HepG2 (cell line): ENCODE results near the gene RAPH1. TPM values are rescaled to one million over a fixed set of nuclear protein-coding genes. Genes with fewer than 3 reads are reported as not detected.

Experiments used
- FOXO1 ChIP-seq: sonication (generic); formaldehyde crosslinking; IDR thresholded peaks from 2 replicates; pipeline ENCODE4 v1.4.0; 2020; ENCODE audit warnings: missing genetic modification reagents
- FUBP1 ChIP-seq: sonication (generic); formaldehyde crosslinking; IDR thresholded peaks from 2 replicates; pipeline ENCODE4 v1.5.1; 2020; ENCODE audit warnings: missing genetic modification reagents, mild to moderate bottlenecking, borderline replicate concordance
- HOXA7 ChIP-seq: sonication (generic); formaldehyde crosslinking; IDR thresholded peaks from 2 replicates; pipeline ENCODE4 v1.8.1; 2022; ENCODE audit warnings: mild to moderate bottlenecking, missing genetic modification reagents, moderate library complexity
- PAX8 ChIP-seq: sonication (generic); formaldehyde crosslinking; IDR thresholded peaks from 2 replicates; pipeline ENCODE4 v1.8.0; 2022; ENCODE audit warnings: mild to moderate bottlenecking, missing genetic modification reagents, borderline replicate concordance
- POLR2G ChIP-seq: fragments of 200-400 bp; formaldehyde crosslinking; IDR thresholded peaks from 2 replicates; pipeline ENCODE4 v1.6.1; 2018; ENCODE audit warnings: mild to moderate bottlenecking, low read depth, low read length, moderate library complexity
- RBM39 ChIP-seq: fragments of 200-400 bp; formaldehyde crosslinking; IDR thresholded peaks from one replicate; pipeline ENCODE4 v1.6.1; 2018; ENCODE audit warnings: antibody characterized with exemption, mild to moderate bottlenecking, low read depth, low read length; ENCODE audit not compliant: poor library complexity, severe bottlenecking
- RXRB ChIP-seq: IDR thresholded peaks from 2 replicates; pipeline ENCODE4 v1.6.1; 2016; ENCODE audit warnings: borderline replicate concordance, missing genetic modification reagents, missing compliant biosample characterization
- TFDP1 ChIP-seq: IDR thresholded peaks from 2 replicates; pipeline ENCODE4 v1.6.1; 2016; ENCODE audit warnings: missing compliant biosample characterization, missing genetic modification reagents, borderline replicate concordance
- THAP11 ChIP-seq: IDR thresholded peaks from 2 replicates; pipeline ENCODE4 v1.6.1; 2016; ENCODE audit warnings: missing biosample characterization, missing genetic modification reagents
- ZFP90 ChIP-seq: sonication (generic); formaldehyde crosslinking; IDR thresholded peaks from 2 replicates; pipeline ENCODE4 v1.8.0; 2022; ENCODE audit warnings: missing genetic modification reagents, mild to moderate bottlenecking, inconsistent platforms, borderline replicate concordance
- ZHX2 ChIP-seq, 2 experiments: sonication (generic) in 1 of 2; formaldehyde crosslinking in 1 of 2; IDR thresholded peaks; 2 replicates each; pipeline versions ENCODE4 v1.6.1 to v1.9.0; 2014 to 2022; ENCODE audit warnings: antibody characterized with exemption in 1 of 2, borderline replicate concordance in 1 of 2, inconsistent platforms in 1 of 2, low read depth in 1 of 2, missing genetic modification reagents in 1 of 2
- ZNF138 ChIP-seq: sonication (generic); formaldehyde crosslinking; IDR thresholded peaks from 2 replicates; pipeline ENCODE4 v1.5.0; 2020; ENCODE audit warnings: mild to moderate bottlenecking, low read depth, missing genetic modification reagents
- polyA plus RNA-seq, 8 experiments: library from polyadenylated mRNA; depleted of rRNA in 3 of 8; stranded (reverse) in 7 of 8; unstranded in 1 of 8; fragments of >200 nt; fragmentation: Illumina TruSeq in 4 of 8; extraction: Trizol in 4 of 8; gene quantifications; 2 replicates each; pipeline versions ENCODE4 v1.2.1 to v1.2.3, GENCODE V29; 2011 to 2016; ENCODE audit warnings: low read depth in 4 of 8, missing spikeins in 1 of 8, mixed read lengths in 1 of 8; ENCODE audit not compliant: insufficient read depth in 1 of 8
- total RNA-seq, 5 experiments: library from RNA; depleted of rRNA; stranded (reverse); fragments of >200 nt; fragmentation: Illumina TruSeq; extraction: Trizol; gene quantifications; 2 replicates each; pipeline ENCODE4 v1.2.3, GENCODE V29; 2016; ENCODE audit warnings: low read depth in 1 of 5
- TF ChIP-seq, protein P1 (sequence below): sonication (generic); formaldehyde crosslinking; IDR thresholded peaks from 2 replicates; pipeline ENCODE4 v1.5.1; 2020; ENCODE audit warnings: missing genetic modification reagents, mild to moderate bottlenecking, borderline replicate concordance
- TF ChIP-seq, protein P2 (sequence below): sonication (generic); formaldehyde crosslinking; IDR thresholded peaks from 2 replicates; pipeline ENCODE4 v1.8.1; 2023; ENCODE audit warnings: mild to moderate bottlenecking, missing genetic modification reagents

RAPH1 gene
- total and polyA plus RNA-seq, 2 of the 13 experiments (the other 11 are each of a cell fraction or from before 2014, with no cell fraction given) = 5.3 to 6.7 TPM

- TF ChIP-seq FUBP1 (CRISPR knock-in tag) (no peak), ZHX2 (IDR thresholded peaks at IDR 0.05; ENCODE audit: low read depth) (no peak), ZHX2 (CRISPR knock-in tag; IDR thresholded peaks at IDR 0.05; ENCODE audit: borderline replicate concordance) (no peak), RXRB (CRISPR knock-in tag) (peak; percentile 34; the same call in 1 of the 2 replicates), PAX8 (CRISPR knock-in tag) (0 out of 2 replicates have a peak, but pooled peaks have one; percentile 31), HOXA7 (CRISPR knock-in tag) (no peak), TFDP1 (CRISPR knock-in tag) (no peak; the same call in 1 of the 2 replicates), ZFP90 (CRISPR knock-in tag) (no peak), POLR2G (peak; percentile 93), RBM39 (peak; percentile 3), THAP11 (no peak), ZNF138 (CRISPR knock-in tag) (no peak), FOXO1 (CRISPR knock-in tag) (no peak; the same call in 1 of the 2 replicates)
- TF ChIP-seq, protein P1, sequence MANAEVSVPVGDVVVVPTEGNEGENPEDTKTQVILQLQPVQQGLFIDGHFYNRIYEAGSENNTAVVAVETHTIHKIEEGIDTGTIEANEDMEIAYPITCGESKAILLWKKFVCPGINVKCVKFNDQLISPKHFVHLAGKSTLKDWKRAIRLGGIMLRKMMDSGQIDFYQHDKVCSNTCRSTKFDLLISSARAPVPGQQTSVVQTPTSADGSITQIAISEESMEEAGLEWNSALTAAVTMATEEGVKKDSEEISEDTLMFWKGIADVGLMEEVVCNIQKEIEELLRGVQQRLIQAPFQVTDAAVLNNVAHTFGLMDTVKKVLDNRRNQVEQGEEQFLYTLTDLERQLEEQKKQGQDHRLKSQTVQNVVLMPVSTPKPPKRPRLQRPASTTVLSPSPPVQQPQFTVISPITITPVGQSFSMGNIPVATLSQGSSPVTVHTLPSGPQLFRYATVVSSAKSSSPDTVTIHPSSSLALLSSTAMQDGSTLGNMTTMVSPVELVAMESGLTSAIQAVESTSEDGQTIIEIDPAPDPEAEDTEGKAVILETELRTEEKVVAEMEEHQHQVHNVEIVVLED (CRISPR knock-in tag) = peak; percentile 12; the same call in 1 of the 2 replicates
- TF ChIP-seq, protein P2, sequence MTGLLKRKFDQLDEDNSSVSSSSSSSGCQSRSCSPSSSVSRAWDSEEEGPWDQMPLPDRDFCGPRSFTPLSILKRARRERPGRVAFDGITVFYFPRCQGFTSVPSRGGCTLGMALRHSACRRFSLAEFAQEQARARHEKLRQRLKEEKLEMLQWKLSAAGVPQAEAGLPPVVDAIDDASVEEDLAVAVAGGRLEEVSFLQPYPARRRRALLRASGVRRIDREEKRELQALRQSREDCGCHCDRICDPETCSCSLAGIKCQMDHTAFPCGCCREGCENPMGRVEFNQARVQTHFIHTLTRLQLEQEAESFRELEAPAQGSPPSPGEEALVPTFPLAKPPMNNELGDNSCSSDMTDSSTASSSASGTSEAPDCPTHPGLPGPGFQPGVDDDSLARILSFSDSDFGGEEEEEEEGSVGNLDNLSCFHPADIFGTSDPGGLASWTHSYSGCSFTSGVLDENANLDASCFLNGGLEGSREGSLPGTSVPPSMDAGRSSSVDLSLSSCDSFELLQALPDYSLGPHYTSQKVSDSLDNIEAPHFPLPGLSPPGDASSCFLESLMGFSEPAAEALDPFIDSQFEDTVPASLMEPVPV (CRISPR knock-in tag) = no peak
These were observed at the start of gene RAPH1 (continued) for GRCh38 chr2:203535078-203535783.
